Stimulated activated CD4-positive, alpha-beta T cell treated with anti-CD3 and anti-CD28 coated beads, Interleukin-12 subunit alpha, Interleukin-12 subunit beta, amount 100 ng/mL, for 24 hours (primary cell): ENCODE measurements around the gene HTD2.

Experiments
- DNase-seq, 2 experiments: peaks; one replicate each; pipeline ENCODE4 v3.0.0-alpha.2; 2020; ENCODE audit warnings: low read depth in 2 of 2

The HTD2 gene

DNA sequence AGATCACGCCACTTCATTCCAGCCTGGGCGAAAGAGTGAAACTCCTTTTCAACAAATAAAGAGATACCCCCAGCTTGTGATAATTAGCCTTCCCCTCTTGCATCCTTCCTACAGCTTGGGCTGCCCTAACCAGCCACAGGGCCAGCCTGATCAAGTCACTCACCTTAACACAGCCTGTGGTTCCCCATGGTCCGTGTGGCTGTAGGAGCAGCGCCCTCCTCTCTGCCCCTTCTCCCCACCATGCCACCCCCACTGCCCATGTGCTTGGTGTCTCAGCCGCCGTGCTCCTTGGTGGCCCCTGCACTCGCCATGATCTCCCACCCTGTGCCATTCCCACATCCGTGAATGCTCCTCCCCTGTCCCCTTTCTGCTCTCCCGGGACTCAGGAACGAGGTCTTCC is 13.5 kb upstream of the HTD2 start:
- no peak for DNase-seq

DNA sequence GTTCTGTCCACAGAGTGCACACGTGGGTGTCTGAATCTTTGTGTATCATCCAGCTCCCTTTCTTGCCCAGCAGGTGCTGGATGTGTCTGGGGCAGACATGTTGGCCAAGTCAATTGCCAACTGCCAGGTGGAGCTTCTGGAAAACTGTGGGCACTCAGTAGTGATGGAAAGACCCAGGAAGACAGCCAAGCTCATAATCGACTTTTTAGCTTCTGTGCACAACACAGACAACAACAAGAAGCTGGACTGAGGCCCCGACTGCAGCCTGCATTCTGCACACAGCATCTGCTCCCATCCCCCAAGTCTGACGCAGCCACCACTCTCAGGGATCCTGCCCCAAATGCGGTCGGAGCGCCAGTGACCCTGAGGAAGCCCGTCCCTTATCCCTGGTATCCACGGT is 12.8 kb upstream of the HTD2 start:
- DNase-seq, result no peak

DNA sequence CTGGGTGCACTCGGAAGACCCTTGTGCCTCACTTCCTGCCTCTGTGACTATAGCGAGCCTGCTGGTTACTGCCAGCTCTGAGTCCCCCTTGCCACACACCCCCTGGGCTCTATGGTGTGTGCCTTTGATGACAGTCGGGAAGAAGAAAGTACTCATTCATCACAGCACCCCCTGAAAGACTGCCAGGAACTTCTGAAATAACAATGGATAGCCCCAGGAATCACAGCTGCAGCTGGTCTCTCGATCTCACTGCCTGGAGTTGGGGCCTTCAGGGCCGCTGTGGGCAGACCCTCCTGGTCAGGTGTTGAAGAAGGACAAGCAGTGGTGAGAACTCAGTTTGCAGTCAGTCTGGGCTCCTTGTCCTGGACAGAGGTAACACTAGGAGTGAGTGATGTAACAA is 10.1 kb upstream of the HTD2 start:
- DNase-seq, result no peak

DNA sequence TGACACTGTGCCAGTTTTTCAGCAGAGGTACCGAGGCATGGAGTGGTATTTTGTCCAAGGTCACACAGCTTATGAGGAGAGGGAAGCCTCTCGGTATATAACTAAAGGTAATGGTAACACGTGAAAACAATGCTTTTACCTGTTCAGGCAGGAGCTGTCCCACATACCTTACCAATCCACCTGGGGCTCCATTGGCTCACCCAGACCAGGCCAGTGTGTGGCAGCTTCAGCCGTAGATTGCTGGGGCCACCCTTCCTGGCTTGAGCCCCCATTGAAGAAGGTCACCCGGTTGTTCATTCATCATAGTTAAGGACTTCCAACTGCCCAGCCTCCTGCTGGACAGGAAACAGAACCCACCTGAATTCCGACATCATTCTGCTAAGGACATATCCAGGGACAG is 9.5 kb upstream of the HTD2 start:
- DNase-seq, result no peak

DNA sequence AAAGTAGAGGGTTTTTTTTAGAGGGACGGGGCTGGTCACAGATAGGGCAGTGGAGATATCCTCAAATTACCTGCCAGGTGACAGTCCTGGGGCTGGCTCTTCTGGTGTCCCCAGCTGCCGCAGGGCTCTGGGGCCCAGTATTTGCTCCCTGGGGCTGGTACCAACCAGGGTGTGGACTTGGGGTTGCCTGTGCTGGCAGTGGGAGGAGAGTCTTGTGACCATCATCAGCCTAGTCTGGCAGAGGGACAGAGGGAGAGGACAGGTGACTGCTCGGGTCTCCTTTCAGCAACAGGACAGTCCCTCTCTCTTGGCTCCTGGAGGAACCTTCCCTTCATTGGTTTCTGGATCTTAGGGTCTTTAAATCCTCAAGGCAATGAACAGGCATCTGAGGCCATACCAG is 8.1 kb upstream of the HTD2 start:
- DNase-seq, result no peak

DNA sequence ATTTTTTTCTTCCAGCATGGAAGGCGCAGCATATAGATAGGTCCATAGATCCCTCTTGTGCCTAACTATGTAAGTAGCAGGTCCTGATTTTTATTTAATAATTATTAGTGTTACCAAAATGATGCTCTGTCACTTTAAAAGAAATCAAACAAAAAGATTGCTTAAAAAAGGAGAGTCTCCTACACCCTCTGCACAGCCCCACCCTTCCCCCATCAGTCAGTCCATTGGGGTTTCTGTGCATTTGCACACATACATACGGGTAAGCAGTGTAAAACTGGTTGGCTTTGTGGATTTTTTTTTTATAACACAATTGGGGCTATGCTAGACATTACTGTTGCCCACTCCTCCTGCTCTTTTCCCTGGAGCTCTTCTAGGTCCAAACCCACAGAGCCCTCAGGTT is 7.2 kb upstream of the HTD2 start:
- DNase-seq, result no peak

DNA sequence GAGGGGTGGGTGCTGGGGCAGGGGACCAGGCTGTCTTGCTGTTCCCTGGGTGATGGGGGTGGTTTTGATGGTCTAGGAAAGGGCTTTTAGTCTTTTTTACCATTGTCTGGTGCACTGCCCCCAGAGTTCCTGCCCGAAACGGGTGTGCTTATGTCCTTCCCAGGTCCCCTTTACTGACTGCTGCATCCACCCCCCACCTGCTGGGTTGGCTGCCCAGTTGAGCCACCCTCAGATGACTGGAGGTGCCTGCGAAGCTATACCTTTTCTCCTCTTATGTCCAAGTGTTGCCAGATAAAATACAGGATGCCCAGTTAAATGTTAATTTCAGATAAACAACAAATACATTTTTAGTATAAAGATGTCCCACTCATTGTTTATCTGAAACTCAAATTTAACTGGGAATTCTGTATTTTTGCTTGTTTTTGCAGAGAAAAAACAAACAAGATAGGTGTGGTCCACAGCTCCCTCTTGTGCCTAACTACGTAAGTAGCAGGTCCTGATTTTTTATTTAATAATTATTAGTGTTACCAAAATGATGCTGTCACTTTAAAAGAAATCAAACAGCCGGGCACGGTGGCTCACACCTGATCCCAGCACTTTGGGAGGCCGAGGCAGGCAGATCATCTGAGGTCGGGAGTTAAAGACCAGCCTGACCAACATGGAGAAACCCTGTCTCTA is 6.3 kb upstream of the HTD2 start:
- DNase-seq, result no peak

DNA sequence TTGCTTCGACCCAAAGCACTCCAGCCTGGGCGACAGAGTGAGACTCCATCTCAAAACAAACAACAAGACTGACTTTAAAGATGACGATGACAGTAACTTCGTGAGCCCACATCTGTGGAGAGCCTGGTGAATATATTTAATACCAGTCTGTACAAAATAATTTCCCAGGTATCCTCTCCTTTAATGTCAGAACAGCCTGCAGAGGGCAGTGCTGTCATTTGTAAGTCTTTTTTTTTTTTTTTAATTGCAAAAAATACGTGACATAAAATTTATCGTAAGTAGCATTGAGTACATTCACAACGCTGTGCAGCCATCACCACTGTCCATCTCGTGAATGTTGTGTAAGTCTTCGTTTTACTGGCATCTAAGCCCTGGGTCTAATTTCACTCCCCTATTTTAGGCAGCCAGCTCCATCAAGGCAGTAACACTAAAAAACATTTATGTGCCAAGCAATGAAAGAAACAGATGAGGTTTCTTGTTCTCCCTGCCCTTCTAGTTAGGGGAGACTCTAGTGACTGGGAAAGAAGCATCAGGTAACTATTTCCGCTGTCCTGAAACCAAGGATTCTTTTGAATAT is 1.4 kb downstream of the HTD2 start:
- DNase-seq, result peak in 1 of 2 experiments; percentile 15

DNA sequence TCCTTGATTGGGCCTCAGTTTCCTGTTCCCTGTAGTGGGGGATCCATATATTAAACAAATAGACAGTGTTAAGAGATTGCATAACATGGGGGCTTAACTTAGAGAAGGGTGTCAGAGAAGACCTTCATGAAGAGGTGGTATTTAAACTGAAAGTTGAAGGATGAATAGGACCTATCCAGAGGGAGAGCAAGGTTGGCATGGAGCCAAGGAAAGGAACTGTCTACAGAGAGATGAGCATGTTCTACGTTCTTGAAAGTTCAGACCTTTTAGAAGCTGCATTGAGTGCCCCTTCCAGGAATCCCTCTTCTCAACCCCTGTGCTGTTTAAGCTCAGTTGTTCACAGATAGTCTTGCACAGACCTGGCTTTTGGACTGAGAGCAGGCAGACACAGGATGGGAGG is 2.4 kb downstream of the HTD2 start:
- DNase-seq, result no peak

DNA sequence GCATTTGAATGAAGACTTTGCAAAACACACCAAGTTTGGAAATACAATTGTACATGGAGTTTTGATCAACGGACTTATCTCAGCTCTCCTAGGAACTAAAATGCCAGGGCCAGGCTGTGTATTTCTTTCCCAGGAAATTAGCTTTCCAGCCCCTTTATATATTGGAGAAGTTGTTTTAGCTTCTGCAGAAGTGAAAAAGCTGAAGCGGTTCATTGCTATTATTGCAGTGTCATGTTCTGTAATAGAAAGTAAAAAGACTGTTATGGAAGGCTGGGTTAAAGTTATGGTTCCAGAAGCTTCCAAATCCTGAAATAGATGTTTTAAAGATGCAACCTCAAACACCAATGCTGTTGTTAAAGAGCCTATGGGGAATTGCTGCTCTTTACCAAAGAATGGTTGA is 11.5 kb downstream of the HTD2 start:
- no peak for DNase-seq

DNA sequence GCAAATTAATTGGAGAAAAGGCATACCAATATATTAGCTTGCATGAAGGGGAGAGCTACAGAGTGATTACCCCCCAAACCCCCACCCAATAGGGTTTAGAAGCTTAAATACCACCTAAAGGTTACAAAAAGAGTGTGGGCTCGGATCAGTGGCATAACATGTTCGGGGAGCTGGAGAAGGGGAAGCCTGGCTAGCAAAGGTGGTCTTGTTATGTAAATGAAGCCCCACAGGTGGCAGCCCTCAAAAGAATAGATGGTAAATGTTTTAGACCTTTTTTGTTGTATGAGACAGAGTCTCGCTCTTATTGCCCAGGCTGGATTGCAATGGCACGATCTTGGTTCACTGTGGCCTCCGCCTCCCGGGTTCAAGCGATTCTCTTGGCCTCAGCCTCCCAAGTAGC is 15.5 kb downstream of the HTD2 start:
- DNase-seq, result no peak

DNA sequence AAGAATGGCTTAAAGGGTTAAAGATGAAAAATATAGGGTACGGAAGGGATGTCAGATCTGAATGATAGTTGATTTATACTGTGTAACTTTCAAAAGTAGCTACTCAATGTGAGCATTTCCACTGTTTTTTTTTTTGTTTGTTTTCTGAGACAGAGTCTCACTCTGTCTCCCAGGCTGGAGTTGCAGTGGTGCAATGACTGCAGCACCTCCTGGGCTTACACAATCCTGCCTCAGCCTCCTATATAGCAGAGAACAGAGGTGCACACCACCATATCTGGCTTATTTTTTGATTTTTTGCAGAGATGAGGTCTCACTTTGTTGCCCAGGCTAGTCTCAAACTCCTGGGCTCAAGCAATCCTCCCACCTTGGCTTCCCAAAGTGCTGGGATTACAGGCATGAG is 16.5 kb downstream of the HTD2 start:
- DNase-seq, result no peak

DNA sequence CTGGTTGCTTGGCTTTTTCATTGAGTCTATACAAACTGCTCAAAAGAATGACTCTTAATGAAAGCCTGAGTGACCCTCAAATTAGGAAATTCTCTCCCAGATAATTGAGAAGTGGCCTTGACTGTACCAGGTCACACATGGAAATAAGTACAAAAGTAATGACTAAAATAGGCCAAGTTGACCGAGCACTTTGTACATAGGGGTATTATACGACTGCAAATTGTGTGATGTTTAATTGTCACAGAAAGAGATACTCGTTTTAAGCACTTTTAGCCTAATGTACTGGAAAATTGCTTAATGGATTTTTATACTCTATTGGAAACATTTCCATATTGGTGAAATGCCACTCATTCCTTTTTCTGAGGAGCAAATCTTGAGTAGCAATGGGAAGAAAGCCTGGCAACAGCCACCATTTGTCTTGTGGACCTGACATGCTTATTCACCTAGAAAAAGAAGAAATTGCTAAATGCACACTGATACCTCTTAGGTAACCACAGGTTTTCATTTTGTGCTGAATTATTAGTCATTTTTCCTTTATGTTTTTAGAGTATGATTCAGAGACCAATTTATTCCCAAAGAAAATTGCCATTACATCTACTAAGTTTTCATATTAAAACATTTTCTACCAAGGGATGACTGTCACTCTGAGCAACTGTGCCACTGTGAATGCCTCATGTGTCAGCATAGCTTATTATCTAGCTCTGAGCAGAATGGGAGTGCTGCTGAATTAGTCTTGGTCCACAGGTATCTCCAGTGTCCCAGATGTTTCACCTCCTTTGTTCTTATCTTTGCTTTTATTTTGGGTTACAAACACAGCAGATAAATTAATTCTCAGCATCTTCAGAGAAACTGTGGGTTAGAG is 17.4 kb downstream of the HTD2 start:
- DNase-seq, result no peak

DNA sequence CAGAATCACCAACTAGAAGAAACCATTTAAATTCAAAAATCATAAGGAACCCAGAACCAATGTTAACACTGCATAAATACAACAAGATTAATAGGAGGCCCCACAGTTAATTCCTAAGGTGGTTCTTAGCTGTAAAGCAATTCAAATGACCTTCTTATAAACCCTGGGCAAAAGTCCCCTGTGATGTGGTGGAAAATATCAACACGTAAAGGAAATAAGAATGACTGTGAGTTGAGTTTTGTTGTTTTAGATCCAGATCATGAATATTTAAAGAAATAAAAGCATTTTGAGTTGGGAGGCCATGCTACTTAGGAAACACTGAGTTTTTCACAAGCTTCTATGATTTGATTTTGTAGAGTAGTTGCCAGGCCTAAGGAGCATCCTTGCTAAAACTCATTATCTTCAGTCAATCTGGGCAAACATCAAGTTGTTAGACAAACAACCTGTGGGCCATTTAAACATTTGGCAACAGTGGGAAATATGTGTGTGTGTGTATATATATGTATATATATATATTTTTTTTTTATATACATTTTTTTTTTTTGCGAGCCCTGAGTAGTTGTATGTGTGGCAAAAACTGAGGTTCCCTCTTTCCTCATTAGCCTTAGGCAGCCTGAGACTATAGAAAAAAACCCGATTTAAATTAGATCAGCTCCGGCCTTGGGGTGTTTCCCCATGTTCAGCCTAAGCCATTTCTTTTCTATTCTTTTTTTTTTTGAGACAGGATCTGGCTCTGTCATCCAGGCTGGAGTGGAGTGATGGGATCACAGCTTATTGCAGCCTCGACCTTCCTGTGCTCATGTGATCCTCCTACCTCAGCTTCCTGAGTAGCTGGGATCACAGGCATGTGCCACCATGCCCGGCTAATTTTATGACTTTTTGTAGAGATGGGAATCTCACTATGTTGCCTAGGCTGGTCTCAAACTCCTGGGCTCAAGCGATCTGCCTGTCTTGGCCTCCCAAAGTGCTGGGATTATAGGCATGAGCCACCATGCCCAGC is 18.4 kb downstream of the HTD2 start:
- no peak for DNase-seq

DNA sequence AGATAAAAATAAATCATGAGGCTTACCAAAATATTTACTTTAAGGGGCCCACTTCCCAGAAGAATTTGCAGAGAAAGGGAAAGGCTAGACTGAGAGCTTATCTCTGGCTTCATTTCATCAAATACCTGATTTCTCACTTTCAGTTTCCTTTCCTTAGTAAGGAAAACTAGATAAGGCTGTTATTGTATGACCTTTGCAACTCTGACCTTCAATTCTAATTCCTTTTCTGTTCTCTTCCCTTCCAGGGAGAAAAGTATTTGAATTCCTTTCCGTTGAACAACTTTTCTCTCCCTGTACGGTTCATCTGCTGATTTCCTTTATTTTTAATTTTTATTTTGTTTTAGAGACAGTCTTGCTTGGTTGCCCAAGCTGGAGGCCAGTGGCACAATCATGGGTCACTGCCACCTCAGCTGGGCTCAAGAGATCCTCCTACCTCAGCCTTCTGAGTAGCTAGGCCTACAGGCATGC is 19.2 kb downstream of the HTD2 start:
- DNase-seq, result no peak

DNA sequence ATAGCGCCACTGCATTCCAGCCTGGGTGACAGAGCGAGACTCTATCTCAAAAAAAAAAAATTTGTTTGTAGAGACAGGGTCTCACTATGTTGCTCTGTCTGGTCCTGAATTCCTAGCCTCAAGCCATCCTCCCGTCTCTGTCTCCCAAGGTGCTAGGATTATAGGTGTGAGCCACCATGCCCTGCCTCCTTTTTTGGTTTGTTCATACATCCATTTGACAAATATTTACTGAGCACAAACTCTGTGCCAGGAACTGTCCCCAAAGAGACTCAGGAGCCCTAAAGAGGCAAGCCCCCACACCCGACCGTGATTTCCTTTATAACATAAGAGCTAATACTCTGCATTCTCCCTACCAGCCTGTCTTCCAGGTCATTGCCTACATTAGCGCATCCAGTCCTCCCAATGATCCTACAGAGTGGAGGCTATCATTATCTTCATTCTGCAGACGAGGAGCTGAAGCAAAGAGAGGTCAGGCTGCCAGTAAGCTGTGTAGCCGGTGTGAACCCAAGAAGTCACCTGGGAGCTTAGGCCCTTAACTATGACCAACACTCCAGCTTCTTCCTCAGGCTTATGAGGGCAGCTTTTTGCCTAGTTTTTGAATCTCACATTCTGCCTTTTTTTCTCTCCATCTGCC is 20.1 kb downstream of the HTD2 start:
- DNase-seq, result no peak

DNA sequence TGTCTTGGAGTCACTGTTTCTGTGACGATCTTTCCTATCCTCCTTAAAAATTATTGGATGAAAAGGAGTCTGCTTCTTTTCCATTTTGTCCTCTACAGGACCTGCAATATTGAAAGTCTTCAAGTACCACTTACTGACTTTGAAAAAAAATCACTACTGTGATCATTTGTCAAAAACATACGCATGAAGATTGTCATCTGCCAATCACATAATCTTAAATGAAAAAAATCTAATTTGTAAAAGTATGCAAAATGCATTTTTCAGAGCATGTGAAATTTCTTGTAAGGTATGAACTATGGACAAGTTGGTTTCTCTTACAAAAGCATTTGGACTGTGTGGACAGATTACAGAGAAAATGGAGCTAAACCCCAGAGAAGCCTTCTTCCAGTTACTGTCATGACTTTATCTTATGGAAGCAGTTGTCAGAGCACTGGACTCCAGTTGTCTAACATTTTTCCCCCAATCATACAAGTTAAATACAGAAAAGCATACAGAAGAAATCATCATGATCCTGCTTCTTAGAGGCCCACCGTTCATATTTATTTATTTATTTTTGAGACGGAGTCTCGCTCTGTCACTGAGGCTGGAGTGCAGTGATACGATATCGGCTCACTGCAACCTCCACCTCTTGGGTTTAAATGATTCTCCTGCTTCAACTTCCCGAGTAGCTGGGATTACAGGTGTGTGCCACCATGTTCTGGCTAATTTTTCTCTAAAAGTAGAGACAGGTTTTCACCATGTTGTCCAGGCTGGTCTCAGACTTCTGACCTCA is 23.0 kb downstream of the HTD2 start:
- DNase-seq, result no peak

DNA sequence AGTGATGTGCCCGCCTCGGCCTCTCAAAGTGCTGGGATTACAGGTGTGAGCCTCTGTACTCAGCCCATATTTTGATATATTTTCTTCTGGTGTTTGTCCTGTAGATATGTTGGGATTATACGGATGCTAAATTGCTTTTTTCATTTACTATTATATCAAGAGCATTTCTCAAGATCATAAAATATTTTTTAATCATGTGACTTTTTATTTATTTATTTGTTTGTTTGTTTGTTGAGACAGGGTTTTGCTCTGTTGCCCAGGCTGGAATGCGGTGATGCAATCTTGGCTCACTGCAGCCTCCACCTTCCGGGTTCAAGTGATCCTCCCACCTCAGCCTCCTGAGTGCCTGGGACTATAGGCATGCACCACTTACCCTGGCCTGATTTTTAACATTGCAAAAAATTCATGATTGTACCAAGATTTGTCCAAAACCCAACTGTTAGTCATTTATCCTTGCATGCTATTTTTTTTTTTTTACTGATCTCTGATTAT is 23.6 kb downstream of the HTD2 start:
- no peak for DNase-seq

DNA sequence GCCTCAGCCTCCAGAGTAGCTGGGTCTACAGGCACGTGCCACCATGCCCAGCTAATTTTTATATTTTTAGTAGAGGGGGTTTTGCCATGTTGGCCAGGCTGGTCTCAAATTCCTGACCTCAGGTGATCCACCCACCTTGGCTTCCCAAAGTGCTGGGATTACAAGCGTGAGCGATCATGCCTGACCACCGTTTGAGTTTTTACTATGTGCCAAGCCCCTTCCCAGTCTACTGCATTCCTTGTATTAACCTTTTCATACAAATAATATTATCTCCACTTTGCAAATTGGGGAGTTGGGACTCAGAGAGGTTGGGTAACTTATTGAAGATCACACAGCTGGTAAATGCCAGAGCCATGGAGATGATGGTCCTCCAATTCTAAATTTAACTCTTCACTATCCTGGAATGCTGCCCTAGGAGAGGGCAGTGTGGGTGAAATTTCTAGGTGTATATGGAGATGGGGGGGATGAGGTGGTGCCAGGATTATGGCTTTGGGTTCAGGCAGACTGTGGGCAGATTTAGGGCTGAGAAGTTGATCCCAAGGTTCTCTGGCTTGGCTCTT is 25.4 kb downstream of the HTD2 start:
- DNase-seq, result no peak
